Mucosa of descending colon (tissue), 3 donors: ENCODE results near the gene SERPINH1. TPM values are rescaled to one million over a fixed set of nuclear protein-coding genes. Genes with fewer than 3 reads are reported as not detected.

ENCODE experiments used
- ATAC-seq: fragments of 200-7000 bp; cut with Tn5 transposase; one replicate; pipeline ENCODE4 v1.9.1; 2020; ENCODE audit warnings: mild to moderate bottlenecking, moderate library complexity
- DNase-seq, 3 donors: peaks; one replicate each; pipeline ENCODE4 v3.0.0-alpha.2; 2020
- H3K36me3 ChIP-seq: fragments of 200-600 bp; one replicate; pipeline ENCODE4 v1.8.0; 2021; ENCODE audit warnings: low read depth, mild to moderate bottlenecking
- H3K4me1 ChIP-seq: fragments of 200-600 bp; one replicate; pipeline ENCODE4 v1.8.0; 2021; ENCODE audit warnings: low read depth, mild to moderate bottlenecking
- H3K4me3 ChIP-seq: fragments of 200-600 bp; one replicate; pipeline ENCODE4 v1.8.0; 2021; ENCODE audit warnings: mild to moderate bottlenecking
- H3K9me3 ChIP-seq: fragments of 200-600 bp; one replicate; pipeline ENCODE4 v1.8.0; 2021; ENCODE audit warnings: mild to moderate bottlenecking
- CTCF ChIP-seq: fragments of 200-600 bp; IDR thresholded peaks from one replicate; pipeline ENCODE4 v1.8.0; 2022; ENCODE audit warnings: antibody characterized with exemption, mild to moderate bottlenecking
- intact Hi-C, 2 donors: fragments of 100-400 bp; cut with DNase I in 1 of 2; cut with micrococcal nuclease in 1 of 2; formaldehyde crosslinking; loops; one replicate each; pipeline versions ENCODE4 v1.11.0 to v1.11.1; 2022; cut with DNase I, micrococcal nuclease
- total RNA-seq, 3 donors: library from RNA; stranded (reverse); fragmentation: NEBNext Ultra II Directional in 2 of 3; extraction: Animal tissue kit (Norgen Biotek cat#: 25700) in 2 of 3; gene quantifications; one replicate each; pipeline versions ENCODE4 v1.2.1 to v1.2.4, GENCODE V29; 2021 to 2023
- donor health status: DM: no; HTN: no; CAD: no; lungs with moderate emphysema.
- donor health status: DM: no; HTN: no; CAD: no.
- donor health status: DM: no; HTN: yes; CAD: no.

Gene SERPINH1
- total RNA-seq, 3 donors from 2014 or later: 44.1 to 87.0 (median 50.5) TPM

GRCh38 chr11:75518204-75518549 is 43.9 kb upstream of the SERPINH1 start:
- DNase-seq (no peak), ATAC-seq (no peak)
- intact Hi-C loops: no loop called here
- H3K4me3 ChIP-seq: no peak overlapping the region
- no peak for TF ChIP-seq CTCF
- no peaks in the 10 kb centered on the region for H3K4me1 ChIP-seq
- H3K36me3 ChIP-seq: no peaks in the 10 kb centered on the region
- H3K9me3 ChIP-seq: no peaks in the 10 kb centered on the region

- ATAC-seq: no peak
- intact Hi-C loops: no loop called here
- Histone ChIP-seq H3K4me3 (no peak overlapping the region), H3K9me3 (no peaks in the 10 kb centered on the region), H3K36me3 (no peaks in the 10 kb centered on the region), H3K4me1 (no peaks in the 10 kb centered on the region)
- no peak for TF ChIP-seq CTCF
- no peak for DNase-seq
These were observed 43.0 kb upstream of the SERPINH1 start for GRCh38 chr11:75518771-75519653.

GRCh38 chr11:75520688-75521087 is 41.4 kb upstream of the SERPINH1 start:
- Histone ChIP-seq H3K4me3 (no peak overlapping the region), H3K4me1 (peaks cover 4% of the 10 kb centered on the region), H3K9me3 (no peaks in the 10 kb centered on the region), H3K36me3 (no peaks in the 10 kb centered on the region)
- intact Hi-C loops: no loop called here
- no peak for TF ChIP-seq CTCF
- ATAC-seq (no peak), DNase-seq (no peak)

GRCh38 chr11:75522286-75523044 is 39.6 kb upstream of the SERPINH1 start:
- H3K4me3 ChIP-seq: no peak overlapping the region
- intact Hi-C loops: no loop called here
- H3K4me1 ChIP-seq: peaks cover 8% of the 10 kb centered on the region
- TF ChIP-seq CTCF: no peak
- no peak for ATAC-seq
- DNase-seq: no peak
- no peaks in the 10 kb centered on the region for H3K9me3 ChIP-seq
- H3K36me3 ChIP-seq: no peaks in the 10 kb centered on the region

GRCh38 chr11:75523189-75523588 is 38.9 kb upstream of the SERPINH1 start:
- peaks cover 8% of the 10 kb centered on the region for H3K4me1 ChIP-seq
- H3K4me3 ChIP-seq: no peak overlapping the region
- no peaks in the 10 kb centered on the region for H3K36me3 ChIP-seq
- TF ChIP-seq CTCF: no peak
- no peak for DNase-seq
- no peak for ATAC-seq
- no peaks in the 10 kb centered on the region for H3K9me3 ChIP-seq
- intact Hi-C loops: no loop called here
